Pancreas (tissue), 10 donors: ENCODE results near the gene PAIP2. TPM values are rescaled to one million over a fixed set of nuclear protein-coding genes. Genes with fewer than 3 reads are reported as not detected.

Experiments used
- ATAC-seq, 4 donors: fragments of 200-7000 bp; cut with Tn5 transposase; one replicate each; pipeline versions ENCODE4 v1.8.0 to v1.9.1; 2020; ENCODE audit warnings: mild to moderate bottlenecking in 4 of 4, moderate library complexity in 4 of 4
- DNase-seq, 6 donors: peaks; one replicate each; pipeline ENCODE4 v3.0.0-alpha.2; 2020
- FAIRE-seq: peaks from 2 replicates; lab custom pipeline; 2012; peaks lifted over from hg19 to GRCh38; lab: Jason Lieb, UNC
- H3K27ac ChIP-seq, 4 donors: fragments of 200-600 bp; sonication (generic); 1 replicate in 3 of 4; 2 replicates in 1 of 4; pipeline versions ENCODE4 v1.5.0 to v1.8.0; 2020
- H3K27me3 ChIP-seq, 4 donors: fragments of 200-600 bp; one replicate each; pipeline ENCODE4 v1.8.0; 2021
- H3K36me3 ChIP-seq, 3 donors: fragments of 200-600 bp; sonication (generic) in 1 of 3; one replicate each; pipeline versions ENCODE4 v1.5.0 to v1.8.0; 2020 to 2021
- H3K4me1 ChIP-seq, 3 donors: fragments of 200-600 bp; one replicate each; pipeline ENCODE4 v1.8.0; 2021
- H3K4me3 ChIP-seq, 4 donors: fragments of 200-600 bp; sonication (generic) in 2 of 4; one replicate each; pipeline versions ENCODE4 v1.5.0 to v1.8.0; 2020 to 2021
- H3K9me3 ChIP-seq, 4 donors: fragments of 200-600 bp; one replicate each; pipeline ENCODE4 v1.8.0; 2021
- WGBS, 2 donors: extraction: QIAGEN DNeasy Blood & Tissue Kit; methylation state at CpG; one replicate each; pipeline ENCODE4 v1.1.7; 2013; 5-methylcytosine and 5-hydroxymethylcytosine counted together
- intact Hi-C, 3 donors: fragments of 100-400 bp; cut with DNase I; formaldehyde crosslinking; loops; one replicate each; pipeline versions ENCODE4 v1.11.1 to v1.14.2; 2022
- polyA plus RNA-seq, 2 donors: library from polyadenylated mRNA; stranded (reverse); fragments of 200-250 nt; gene quantifications; one replicate each; pipeline ENCODE4 v1.2.3, GENCODE V29; 2013
- total RNA-seq, 6 donors: library from RNA; stranded (reverse); fragmentation: NEBNext Ultra II Directional in 4 of 6; extraction: Animal tissue kit (Norgen Biotek cat#: 25700) in 4 of 6; gene quantifications; one replicate each; pipeline versions ENCODE4 v1.2.1 to v1.2.4, GENCODE V29; 2021 to 2023
- TF ChIP-seq, protein P1 (sequence below), 4 donors: fragments of 200-600 bp; sonication (generic) in 3 of 4; IDR thresholded peaks; one replicate each; pipeline versions ENCODE4 v1.5.0 to v1.8.0; 2021; ENCODE audit warnings: antibody characterized with exemption in 4 of 4
- donor health status: healthy with polysubstance abuse.
- donor health status: DM: no; HTN: no; CAD: no; lungs with moderate emphysema.
- donor health status: DM: no; HTN: no; CAD: no.
- donor health status: control.
- donor health status: control.
- donor health status: Bipolar disorder and iron deficiency.
- donor health status: DM: yes; HTN: yes; CAD: no.
- donor health status: DM: no; HTN: no; CAD: no.
- donor health status: DM: no; HTN: no; CAD: no.
- donor health status: DM: yes; HTN: yes; CAD: no.

The PAIP2 gene
- total and polyA plus RNA-seq, 8 donors = 18.2 to 57.4 (median 27.3) TPM

GRCh38 chr5:139368613-139369012 lies 27.0 kb downstream of the PAIP2 start:
- Histone ChIP-seq H3K27ac (no peak overlapping the region), H3K4me1 (no peaks in the 10 kb centered on the region), H3K9me3 (no peaks in the 10 kb centered on the region), H3K4me3 (no peak overlapping the region), H3K27me3 (no peaks in the 10 kb centered on the region), H3K36me3 (peaks cover 0 to 52% (median 12%) of the 10 kb centered on the region in 3 donors)
- no peak for FAIRE-seq
- DNase-seq = no peak
- WGBS, 2 donors = 82% methylated on average over 2 of the region's 2 CpGs
- ATAC-seq = no peak
- TF ChIP-seq, protein P1, sequence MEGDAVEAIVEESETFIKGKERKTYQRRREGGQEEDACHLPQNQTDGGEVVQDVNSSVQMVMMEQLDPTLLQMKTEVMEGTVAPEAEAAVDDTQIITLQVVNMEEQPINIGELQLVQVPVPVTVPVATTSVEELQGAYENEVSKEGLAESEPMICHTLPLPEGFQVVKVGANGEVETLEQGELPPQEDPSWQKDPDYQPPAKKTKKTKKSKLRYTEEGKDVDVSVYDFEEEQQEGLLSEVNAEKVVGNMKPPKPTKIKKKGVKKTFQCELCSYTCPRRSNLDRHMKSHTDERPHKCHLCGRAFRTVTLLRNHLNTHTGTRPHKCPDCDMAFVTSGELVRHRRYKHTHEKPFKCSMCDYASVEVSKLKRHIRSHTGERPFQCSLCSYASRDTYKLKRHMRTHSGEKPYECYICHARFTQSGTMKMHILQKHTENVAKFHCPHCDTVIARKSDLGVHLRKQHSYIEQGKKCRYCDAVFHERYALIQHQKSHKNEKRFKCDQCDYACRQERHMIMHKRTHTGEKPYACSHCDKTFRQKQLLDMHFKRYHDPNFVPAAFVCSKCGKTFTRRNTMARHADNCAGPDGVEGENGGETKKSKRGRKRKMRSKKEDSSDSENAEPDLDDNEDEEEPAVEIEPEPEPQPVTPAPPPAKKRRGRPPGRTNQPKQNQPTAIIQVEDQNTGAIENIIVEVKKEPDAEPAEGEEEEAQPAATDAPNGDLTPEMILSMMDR (IDR thresholded peaks at IDR 0.05) = no peak
- intact Hi-C loops = no loop called here

GRCh38 chr5:139369181-139369580 lies 27.5 kb downstream of the PAIP2 start:
- 93 to 94% methylated on average over 1 of the region's 1 CpG for WGBS, 2 donors
- peaks cover 0 to 47% (median 8%) of the 10 kb centered on the region in 3 donors for H3K36me3 ChIP-seq
- no peak for DNase-seq

DNA sequence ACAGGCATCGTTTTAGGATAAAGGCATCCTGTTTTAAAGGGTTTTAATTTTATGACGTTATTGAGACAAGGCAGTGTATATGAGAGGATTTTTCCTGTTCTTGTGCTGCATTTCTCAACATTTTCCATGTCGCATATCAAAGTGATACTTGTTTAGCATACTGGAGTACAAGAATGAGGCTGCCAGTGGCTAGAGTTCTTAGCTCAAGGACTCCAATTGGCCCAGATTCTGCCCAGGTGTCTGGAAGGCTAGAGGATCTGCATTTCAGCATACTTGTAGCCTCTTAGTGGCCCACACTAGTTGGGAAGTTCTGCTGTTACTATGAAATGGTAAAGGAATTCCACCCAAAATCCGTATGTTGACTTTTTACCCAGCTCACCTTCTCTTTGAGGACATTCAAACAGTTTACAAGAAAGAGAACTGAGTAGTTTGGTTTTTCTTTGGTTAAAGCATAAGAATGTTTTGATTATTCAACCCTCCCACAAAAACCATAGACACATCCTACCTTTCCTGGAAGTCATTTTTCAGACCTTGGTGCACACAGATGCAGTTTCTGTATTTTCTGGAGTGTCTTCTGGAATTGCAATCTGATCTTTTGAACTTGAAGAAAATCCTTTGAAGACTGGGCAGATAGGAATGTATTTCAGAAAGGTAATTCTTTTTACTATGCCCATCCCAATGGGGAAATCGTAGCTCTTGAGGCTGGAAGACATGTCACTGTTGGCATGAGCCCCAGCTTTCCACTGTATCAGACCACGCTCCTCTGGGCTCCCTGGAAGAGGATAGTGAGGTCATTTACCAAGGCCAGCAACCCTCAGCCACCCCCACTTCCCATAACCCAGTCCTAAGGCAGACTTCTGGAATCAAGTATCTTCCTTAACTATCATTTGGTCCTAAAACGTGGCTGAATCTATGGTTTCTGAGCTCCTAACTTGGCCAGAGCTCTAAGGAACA lies 30.1 kb downstream of the PAIP2 start:
- ATAC-seq = peak in 1 of 4 donors; percentile 18

More at GRCh38 chr5:139369181-139369580, 27.5 kb downstream of the PAIP2 start:
- ATAC-seq (no peak), FAIRE-seq (no peak)
- Histone ChIP-seq H3K4me1 (no peaks in the 10 kb centered on the region), H3K27me3 (no peaks in the 10 kb centered on the region), H3K4me3 (no peak overlapping the region), H3K27ac (no peak overlapping the region), H3K9me3 (no peaks in the 10 kb centered on the region)
- TF ChIP-seq, protein P1 (IDR thresholded peaks at IDR 0.05) = no peak
- intact Hi-C loops = no loop called here

DNA sequence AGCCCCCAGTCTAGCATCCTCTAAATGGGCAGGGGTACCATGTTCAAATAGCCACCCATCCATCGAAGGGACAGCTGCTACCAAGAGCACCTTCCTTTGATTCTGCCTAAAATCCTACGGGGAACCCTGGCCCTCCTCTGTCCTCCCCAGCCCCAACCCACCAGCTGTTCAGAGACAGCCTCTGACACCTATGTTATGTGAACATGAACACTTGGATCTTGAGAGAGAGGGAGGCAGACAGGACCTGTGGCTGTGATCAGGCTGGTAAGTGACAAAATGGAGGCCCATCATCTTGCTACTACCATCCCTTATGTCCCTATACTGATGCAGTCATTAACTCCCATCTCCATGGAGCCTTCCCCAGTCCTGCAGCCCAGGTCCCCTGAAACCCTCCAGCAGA lies 33.3 kb downstream of the PAIP2 start:
- intact Hi-C loops = no loop called here
- no peaks in the 10 kb centered on the region for H3K4me1 ChIP-seq
- TF ChIP-seq, protein P1 (IDR thresholded peaks at IDR 0.05) = no peak
- H3K27ac ChIP-seq = no peak overlapping the region
- ATAC-seq = no peak
- H3K4me3 ChIP-seq = no peak overlapping the region
- no peaks in the 10 kb centered on the region for H3K27me3 ChIP-seq
- no peaks in the 10 kb centered on the region for H3K9me3 ChIP-seq
- DNase-seq = peak in 1 of 6 donors; percentile 4
- peaks cover 0 to 6% (median 0%) of the 10 kb centered on the region in 3 donors for H3K36me3 ChIP-seq
- 93 to 100% methylated on average over 2 of the region's 2 CpGs for WGBS, 2 donors
- FAIRE-seq = no peak

More for the DNA sequence above, 30.1 kb downstream of the PAIP2 start:
- Histone ChIP-seq H3K27ac (no peak overlapping the region), H3K4me1 (no peaks in the 10 kb centered on the region), H3K27me3 (no peaks in the 10 kb centered on the region), H3K4me3 (no peak overlapping the region), H3K9me3 (no peaks in the 10 kb centered on the region), H3K36me3 (peaks cover 0 to 27% (median 0%) of the 10 kb centered on the region in 3 donors)
- no peak for FAIRE-seq
- TF ChIP-seq, protein P1 (IDR thresholded peaks at IDR 0.05) = no peak
- DNase-seq = no peak
- 82 to 91% methylated on average over 7 of the region's 7 CpGs for WGBS, 2 donors
- intact Hi-C loops = no loop called here
